Stimulated activated CD4-positive, alpha-beta T cell treated with anti-CD3 and anti-CD28 coated beads, Interleukin-4, amount 100 ng/mL, for 24 hours (primary cell): ENCODE data around the gene ZNF808.
"Not testable (repeated sequence)": the region's sequence is repeated elsewhere in the genome, so short reads cannot be mapped to it uniquely, and the experiment has no call there.

ENCODE experiments used
- DNase-seq: peaks from one replicate; pipeline ENCODE4 v3.0.0-alpha.2; 2020

Gene ZNF808

GRCh38 chr19:52527134-52527955 is at the start of gene ZNF808:
Gene ZNF808, plus strand, starts transcription at chr19:52527668. Its CDS starts 15,617 bp downstream, at chr19:52543285.
- peak; percentile 96 for DNase-seq

DNA sequence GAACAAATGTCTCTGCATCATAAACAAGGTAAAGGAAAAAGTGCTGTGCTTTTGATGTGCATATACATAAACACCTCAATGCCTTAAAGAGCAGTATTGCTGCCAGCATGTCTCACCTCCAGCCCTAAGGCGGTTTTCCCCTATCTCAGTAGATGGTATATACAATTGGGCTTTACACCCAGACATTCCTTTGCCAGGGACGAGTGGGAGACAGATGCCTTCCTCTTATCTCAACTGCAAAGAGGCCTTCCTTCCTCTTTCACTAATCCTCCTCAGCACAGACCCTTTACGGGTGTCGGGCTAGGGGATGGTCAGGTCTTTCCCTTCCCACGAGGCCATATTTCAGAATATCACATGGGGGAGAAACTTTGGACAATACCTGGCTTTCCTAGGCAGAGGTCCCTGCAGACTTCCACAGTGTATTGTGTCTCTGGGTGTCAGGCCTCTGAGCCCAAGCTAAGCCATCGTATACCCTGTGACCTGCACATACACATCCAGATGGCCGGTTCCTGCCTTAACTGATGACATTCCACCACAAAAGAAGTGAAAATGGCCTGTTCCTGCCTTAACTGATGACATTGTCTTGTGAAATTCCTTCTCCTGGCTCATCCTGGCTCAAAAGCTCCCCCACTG is 43.2 kb upstream of the ZNF808 start:
- not testable (repeated sequence) for DNase-seq

DNA sequence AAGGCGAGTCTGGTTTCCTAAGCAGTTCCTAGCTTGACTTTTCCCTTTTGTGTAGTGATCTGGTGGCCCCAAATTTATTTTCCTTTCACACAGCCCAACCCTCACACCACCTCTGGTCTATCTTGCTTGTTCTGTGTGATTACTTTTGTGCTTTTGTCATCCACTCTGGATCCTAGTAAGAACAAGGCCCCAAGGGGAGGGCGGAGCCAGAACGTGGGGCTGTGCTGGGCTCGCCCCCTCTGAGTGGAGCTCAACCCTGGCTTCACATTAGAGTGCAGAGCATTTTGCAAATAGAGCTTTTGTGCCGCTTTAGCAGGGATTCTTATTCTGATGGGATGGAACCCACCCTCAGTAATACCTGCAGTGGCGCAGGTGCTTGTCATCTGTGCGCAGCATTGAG is 42.4 kb upstream of the ZNF808 start:
- DNase-seq = not testable (repeated sequence)

DNA sequence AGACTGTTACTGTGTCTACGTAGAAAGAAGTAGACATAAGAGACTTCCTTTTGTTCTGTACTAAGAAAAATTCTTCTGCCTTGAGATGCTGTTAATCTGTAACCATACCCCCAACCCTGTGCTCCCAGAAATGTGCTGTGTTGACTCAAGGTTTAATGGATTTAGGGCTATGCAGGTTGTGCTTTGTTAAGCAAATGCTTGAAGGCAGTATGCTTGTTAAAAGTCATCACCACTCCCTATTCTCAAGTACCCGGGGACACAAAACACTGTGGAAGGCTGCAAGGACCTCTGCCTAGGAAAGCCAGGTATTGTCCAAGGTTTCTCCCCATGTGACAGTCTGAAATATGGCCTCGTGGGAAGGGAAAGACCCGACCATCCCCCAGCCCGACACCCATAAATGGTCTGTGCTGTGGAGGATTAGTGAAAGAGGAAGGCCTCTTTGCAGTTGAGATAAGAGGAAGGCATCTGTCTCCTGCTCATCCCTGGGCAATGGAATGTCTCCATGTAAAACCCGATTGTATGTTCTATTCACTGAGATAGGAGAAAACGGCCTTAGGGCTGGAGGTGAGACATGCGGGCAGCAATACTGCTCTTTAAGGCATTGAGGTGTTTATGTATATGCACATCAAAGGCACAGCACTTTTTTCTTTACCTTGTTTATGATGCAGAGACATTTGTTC is 41.8 kb upstream of the ZNF808 start:
- DNase-seq = not testable (repeated sequence)

- no peak for DNase-seq
These were observed 35.1 kb upstream of the ZNF808 start for GRCh38 chr19:52492201-52492993.

- DNase-seq = no peak
These were observed 34.4 kb upstream of the ZNF808 start for GRCh38 chr19:52492994-52493470.

DNA sequence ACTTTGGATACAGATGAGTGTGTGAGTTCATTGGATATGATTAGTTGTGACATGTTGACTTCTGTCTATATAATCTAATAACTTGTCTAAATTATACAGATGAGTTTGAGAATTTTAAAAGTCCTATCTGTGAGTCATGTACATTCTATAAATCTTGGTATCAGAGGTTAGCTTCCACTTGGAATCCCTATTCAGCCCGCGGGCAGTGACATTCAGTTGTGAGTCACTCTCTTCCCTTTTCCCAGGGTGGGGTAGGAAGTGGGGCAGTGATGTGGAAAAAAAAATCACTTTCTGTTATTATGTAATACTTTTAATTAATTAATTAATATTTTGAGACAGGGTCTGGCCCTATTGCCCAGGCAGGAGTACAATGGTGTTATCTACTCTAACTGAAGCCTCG is 33.0 kb upstream of the ZNF808 start:
- no peak for DNase-seq

GRCh38 chr19:52498571-52498970 is 28.9 kb upstream of the ZNF808 start:
- no peak for DNase-seq

DNA sequence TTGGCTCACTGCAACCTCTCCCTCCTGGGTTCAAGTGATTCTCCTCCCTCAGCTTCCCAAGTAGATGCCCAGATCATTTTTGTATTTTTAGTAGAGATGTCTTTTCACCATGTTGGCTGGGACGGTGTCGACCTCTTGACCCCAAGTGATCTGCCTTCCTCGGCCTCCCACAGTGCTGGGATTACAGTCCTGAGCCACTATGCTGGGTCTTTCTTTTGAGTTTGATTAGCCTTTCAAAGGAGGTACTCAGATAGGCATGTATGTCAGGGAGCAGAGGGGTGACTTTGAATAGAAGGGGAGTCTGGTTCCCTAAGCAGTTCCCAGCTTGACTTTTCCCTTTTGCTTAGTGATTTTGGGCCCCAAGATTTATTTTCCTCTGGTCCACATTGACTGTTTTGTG is 27.0 kb upstream of the ZNF808 start:
- not testable (repeated sequence) for DNase-seq

GRCh38 chr19:52500991-52501390 is 26.5 kb upstream of the ZNF808 start:
- not testable (repeated sequence) for DNase-seq

DNA sequence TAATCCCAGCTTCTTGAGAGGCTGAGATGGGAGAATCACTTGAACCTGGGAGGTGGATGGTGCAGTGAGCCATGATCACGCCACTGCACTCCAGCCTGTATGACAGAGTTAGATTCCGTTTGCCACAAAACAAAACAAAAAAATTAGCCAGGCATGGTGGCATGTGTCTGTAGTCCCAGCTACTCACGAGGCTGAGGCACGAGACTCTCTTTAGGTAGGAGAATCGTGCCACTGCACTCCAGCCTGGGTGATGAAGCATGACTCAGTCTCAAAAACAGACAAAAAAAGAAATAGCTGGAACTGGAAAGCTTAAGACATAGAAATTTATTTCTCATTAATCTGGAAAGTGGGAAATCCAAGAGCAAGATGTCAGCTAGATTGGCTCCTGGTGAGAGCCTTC is 20.2 kb upstream of the ZNF808 start:
- DNase-seq = no peak

DNA sequence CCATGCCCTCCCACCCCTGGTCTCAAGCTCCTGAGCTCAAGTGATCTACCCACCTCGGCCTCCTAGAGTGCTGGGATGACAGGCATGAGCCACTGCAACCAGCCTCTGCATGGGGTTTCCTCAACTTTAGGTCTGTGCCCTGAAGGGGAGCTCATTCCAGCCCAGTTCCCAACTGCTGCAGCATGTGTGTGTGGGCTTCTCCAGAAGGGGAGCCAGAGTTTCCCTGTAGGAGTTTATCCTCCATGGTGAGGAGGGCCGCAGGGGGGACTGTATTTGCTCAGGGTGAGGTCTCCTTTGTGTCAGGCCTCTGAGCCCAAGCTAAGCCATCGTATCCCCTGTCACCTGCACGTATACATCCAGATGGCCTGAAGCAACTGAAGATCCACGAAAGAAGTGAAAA is 11.3 kb upstream of the ZNF808 start:
- no peak for DNase-seq

GRCh38 chr19:52518646-52519045 is 8.8 kb upstream of the ZNF808 start:
- DNase-seq = no peak

DNA sequence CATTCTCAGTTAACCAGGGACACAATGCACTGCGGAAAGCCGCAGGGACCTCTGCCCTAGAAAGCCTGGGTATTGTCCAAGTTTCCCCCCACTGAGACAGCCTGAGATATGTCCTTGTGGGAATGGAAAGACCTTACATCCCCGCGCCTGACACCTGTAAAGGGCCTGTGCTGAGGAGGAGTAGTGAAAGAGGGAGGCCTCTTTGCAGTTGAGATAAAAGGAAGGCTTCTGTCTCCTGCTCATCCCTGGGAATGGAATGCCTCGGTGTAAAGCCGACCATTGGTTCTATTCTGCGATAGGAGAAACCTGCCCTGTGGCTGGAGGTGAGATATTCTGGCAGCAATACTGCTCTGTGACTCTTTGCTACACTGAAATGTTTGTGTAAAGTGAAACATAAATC is 8.3 kb upstream of the ZNF808 start:
- DNase-seq = not testable (repeated sequence)

DNA sequence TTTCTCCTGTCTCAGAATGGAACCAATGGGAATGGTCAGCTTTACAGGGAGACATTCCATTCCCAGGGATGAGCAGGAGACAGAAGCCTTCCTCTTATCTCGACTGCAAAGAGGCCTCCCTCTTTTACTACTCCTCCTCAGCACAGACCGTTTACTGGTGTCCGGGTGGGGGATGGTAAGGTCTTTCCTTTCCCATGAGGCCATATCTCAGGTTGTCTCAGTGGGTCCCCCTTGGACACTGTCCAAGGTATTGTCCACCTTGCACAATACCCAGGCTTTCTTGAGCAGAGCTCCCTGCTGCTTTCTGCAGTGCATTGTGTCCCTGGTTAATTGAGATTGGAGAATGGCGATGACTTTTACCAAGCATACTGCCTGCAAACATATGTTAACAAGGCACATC is 7.5 kb upstream of the ZNF808 start:
- no peak for DNase-seq

DNA sequence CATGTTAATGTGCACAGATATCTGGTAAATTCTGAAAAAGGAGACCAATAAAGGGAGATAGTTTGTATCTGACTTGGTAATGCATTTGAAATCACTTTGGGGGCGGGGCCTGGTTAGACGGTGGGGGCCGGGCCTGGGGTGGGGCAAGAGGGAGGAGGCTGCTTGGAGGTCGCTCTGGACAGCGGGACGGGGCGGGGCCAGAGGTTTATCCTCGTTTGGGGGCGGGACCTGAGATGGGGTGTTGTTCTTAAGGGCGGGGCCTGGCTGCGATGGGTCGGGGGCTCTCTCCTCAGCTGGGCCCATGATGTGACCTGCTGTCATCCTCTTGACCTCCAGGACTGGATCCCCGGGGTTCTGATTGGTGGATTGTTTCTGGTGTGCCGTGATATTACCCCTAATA is 4.9 kb upstream of the ZNF808 start:
- DNase-seq = no peak

GRCh38 chr19:52524086-52524485 is 3.4 kb upstream of the ZNF808 start:
- DNase-seq = no peak

GRCh38 chr19:52527956-52528351 is 486 bp downstream of the ZNF808 start:
- no peak for DNase-seq

- no peak for DNase-seq
These were observed 5.0 kb downstream of the ZNF808 start for GRCh38 chr19:52532480-52532879.

- DNase-seq = no peak
These were observed 6.4 kb downstream of the ZNF808 start for GRCh38 chr19:52533901-52534300.

DNA sequence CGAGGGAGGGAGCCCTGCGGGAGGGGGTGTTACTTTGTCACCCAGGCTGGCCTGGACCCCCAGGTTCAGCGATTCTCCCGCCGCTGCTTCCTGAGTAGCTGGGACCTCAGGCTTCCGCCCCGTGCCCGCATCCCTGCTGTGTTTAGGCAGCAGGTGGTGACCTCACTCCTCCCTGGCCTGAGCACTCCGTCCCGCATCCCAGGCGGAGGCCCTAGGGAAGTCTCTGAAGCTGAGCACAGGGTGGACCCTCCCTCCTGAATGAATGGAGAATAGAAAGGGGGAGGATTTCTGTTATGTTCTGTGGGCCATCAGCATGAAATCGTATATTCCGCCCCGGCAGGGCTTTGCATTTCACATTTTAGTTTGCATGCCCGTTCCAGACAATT is 7.9 kb downstream of the ZNF808 start:
- DNase-seq = not testable (repeated sequence)

DNA sequence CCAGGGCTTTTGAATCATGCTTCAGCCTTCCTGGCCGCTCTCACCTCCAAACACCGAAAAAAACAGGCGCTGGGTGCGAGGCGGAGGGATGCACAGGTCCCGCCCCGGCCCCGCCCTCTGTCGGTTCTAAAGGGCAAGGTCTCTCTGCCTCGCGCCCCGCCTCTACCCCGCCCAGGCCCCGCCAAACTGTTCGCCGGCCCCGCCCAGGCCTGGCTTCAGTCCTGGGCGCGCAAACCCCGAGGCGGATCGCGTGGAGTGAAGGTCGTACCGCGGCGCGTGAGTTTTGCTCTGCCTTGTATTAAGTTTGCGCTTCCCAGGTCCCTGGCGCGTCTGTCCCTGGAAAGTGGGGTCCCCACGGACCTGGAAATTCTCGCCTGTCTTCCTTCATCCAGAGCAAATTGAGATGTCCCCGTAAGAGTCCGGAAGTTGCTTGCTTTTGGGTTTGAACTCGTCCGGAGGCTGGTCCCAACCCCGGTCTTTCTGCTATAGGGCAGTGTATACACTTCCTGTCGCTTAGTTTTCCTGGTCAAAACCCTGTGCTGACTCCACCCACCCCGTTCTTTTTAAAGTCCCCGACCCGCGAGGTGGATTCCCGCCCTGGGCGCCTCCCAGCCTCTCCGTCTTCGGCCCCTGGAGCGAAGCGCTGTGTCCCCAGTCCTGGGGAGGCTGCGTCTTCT is 8.4 kb downstream of the ZNF808 start:
- DNase-seq = peak; percentile 91
